DMS79 treated with DMSO at 0.1 percent for 48 hours (cell line): ENCODE measurements around the gene XCR1.
A peak's percentile ranks its signal among the peaks of the same experiment; 100 is the strongest.
"Not testable (repeated sequence)": the region's sequence is repeated elsewhere in the genome, so short reads cannot be mapped to it uniquely, and the experiment has no call there.

ENCODE experiments used
- DNase-seq: peaks from one replicate; lab custom pipeline; 2025; lab: John Stamatoyannopoulos, UW

XCR1 gene

DNA sequence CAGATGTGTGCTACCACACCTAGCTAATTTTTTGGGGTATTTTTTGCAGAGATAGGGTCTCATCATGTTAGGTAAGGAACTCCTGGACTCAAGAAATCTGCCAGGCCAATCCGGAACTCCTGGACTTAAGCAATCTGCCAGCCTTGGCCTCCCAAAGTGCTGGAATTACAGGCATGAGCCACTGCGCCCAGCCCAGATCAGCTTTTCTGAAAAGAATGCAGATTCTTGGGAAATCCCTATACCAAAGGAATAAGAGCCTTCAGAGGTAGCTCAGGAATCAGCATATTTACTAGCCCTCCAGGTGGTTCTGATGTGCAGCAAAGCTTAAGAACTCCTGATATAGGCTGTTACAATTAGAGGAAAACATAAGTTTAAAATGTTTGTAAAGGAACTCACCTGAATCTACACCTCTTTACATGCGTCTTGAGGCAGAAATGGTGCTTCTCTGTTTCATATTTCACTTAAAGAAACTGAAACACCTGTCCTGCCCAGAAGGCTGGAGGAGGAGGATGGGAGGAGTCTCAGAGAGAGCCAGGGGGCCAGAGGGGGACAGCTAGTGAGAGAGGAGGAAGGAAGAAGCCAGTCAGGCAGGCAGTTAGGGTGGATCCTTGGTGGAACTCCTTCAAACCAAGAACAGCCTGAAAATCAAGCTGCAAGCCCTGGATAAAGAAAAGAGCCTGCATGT, at the start of gene XCR1:
Gene XCR1, minus strand, starts transcription at position 463 of the 685 bp plus-strand sequence. CDS start 5,536 bp downstream, outside the sequence.
- no peak for DNase-seq

- DNase-seq: no peak
Measured at GRCh38 chr3:46076606-46077005, 49.3 kb upstream of the XCR1 start.

DNA sequence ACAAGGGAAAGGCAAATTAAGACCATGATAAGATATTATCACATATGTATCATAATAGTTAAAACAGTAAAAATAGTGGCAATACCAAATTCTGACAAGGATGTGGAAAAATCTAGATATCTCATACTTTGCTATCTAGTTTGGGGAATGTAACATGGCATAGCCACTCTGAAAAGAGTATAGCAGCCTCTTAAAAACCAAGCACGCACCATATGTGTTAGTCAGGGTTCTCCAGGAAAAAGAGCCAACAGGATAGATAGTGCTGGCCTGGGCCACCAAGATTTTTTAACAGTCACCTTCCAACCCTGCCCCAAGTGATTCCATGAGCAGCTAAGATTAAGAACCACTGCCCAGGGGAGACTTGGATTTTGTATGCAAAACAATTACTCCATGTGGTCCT, 48.5 kb upstream of the XCR1 start:
- DNase-seq: no peak

GRCh38 chr3:46071222-46071858, 44.1 kb upstream of the XCR1 start:
- DNase-seq: no peak

- DNase-seq: no peak
Measured at GRCh38 chr3:46070595-46071093, 43.4 kb upstream of the XCR1 start.

DNA sequence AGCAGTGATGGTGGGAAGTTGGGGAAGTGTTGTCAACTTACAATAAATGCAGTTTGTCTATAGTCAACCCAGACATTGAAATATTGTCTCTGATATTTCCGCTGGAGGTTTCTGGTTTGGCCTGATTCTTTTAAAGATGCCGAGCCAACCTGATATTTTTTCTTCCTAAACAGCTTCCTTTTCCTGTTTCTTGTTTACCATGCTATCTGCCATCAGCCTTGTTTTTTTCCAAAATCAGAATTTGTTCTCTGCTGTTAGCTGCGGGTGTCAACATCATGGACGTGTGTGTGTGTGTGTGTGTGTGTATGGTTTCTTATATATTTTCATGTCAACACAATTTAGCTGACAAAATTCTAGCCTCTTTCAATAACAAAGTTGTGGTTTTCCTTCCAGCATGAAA, 41.2 kb upstream of the XCR1 start:
- DNase-seq: no peak

DNA sequence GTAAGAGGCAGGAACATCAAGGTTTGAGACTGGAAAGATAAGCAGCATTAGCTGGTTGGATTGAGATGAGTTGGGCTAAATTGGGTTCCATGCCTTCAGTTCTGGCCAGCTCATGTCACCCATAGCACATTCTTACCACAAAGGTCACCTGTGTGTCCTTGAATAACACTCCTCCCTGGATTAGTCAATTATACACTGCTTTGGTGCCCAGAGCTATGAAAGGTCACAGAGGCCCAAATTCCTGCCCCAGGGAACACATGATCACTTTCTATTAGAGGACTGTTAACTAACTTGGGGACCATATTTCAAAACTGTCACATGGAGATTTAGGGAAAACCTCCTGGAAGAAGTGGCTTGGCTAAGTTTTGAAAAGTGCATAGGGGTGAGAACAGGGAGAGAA, 40.1 kb upstream of the XCR1 start:
- DNase-seq: no peak

DNA sequence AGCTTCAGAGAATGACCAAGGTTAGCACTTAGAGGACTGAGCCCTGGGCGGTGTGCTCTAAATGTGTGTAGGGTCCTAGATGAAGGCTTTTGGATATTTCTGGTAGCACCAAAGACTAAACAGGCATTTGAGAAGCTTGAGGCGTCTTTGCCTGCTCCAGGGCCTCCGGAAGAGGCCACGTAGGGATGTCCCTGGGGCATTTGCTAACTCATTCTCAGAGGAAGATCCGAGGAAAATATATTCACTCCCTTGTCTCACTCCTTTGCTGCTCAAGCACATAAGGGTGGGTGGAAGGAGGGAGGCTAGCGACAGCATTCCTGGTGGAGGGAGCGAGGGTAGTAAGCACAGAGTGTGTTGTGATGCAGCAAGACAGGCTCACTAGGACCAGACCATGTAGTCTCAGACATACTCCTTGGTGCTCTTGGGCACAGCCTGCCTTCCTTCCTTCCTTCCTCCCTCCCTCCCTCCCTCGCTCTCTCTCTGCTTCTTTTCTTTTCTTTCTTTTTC, 38.5 kb upstream of the XCR1 start:
- DNase-seq: no peak

- peak; percentile 78 for DNase-seq
Measured at GRCh38 chr3:46065294-46065705, 38.0 kb upstream of the XCR1 start.

DNA sequence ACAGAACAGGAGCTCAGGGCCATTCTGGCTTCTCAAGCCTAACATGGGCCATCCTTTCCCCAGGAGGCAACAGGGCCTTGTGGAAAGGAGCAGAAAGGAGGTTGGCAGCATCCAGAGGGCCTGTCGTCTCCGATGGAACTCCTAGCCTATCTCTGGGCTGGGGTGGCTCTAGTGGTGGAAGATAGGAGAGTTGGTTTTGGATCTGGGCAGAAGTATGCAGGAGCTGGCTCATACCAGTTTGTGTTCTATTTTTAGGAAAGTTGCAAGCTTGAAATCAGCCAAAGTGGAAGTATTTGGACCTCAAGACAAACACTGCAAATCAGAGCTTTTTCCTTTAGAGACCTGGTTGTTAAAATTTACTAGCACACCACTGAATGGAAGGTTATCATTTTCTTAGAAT, 35.4 kb upstream of the XCR1 start:
- no peak for DNase-seq

DNA sequence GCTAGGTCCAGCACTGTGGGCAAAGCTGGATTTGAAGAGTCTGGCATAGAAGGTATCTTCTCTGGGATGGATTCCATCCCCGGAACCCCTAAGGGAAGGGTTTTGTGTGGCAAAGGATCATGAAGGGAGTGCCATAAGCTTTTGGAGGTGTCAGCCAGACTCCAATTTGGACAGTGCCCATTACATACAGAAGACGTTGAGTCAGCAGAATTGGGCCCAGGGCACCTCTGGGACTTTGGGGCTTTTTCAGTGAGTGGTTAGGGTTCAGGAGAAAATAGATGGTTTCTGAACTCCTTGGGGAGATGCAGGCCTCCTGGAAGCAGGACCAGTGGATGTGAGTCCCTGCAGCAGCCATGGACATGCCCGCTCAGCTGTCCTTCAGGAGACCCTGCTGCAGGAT, 34.6 kb upstream of the XCR1 start:
- no peak for DNase-seq

GRCh38 chr3:46061108-46061720, 33.9 kb upstream of the XCR1 start:
- no peak for DNase-seq

DNA sequence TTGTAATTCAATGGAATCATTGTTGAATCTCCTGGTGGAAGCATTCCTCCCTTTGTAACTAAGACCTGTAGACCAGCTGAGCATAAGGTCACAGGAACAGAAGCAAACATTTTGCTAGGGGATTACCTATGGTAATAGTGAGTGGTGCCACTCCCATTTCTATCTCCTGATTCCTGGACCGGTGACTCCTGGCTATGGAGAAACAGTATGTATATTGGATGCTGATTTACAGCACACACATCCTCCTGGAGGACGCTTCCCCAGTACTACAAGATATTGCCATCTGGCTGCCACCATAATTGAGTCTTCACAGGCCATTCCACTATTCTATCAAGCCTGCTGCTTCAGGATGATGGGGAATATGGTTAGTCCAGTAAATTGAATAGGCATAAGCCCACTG, 33.3 kb upstream of the XCR1 start:
- DNase-seq: no peak

DNA sequence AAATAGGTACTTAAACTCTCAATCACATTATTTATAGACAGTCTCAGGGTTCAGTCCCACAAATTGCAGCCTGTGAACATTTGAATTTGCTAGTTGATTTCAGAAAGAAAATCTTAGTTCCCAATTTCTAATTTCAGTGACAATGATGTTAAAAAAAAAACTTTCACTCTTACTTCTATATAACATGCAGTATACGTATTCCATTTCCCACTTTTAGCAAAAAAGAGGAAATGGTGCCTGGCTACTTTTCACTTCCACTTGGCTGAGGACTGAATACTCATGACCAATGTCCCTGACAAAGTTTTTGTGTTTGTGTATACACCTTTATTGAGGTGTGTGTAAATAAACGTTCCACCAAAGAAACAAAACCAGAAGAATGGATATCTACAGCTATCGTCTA, 32.1 kb upstream of the XCR1 start:
- DNase-seq: no peak

DNA sequence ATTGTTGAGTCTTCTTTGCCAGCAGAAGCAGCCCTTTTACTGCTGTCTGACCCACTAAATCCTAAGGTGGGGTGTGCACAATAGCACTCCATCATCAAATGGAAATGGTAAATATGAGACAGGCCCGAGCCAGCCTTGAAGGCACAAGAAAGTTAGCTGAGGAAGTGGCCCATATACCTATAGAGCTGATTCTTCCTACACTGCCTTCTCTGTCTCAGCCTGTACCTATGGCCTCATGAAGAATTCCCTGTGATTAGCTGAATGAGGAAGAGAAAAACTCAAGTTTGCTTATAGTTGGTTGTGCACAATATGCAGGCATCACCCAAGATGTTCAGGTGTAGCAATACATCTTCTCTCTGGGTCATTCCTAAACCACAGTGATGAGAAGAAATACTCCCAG, 31.7 kb upstream of the XCR1 start:
- DNase-seq: no peak

DNA sequence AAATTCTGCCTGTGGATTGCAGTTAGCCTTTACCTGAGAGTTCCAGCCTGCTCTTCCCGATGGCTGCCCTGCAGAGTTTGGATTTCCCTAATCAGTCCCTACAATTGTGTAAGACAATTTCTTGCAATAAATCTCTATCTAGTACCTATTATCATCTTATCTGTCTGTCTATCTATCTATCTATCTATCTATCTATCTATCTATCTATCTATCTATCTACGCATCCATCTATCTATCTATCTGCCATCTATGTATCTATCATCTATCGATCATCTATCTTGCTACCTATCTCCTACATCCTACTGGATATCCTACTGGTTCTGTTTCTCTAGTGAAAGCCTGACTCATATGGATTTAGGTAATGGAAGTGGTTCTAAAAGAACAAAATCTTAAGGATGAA, 30.4 kb upstream of the XCR1 start:
- no peak for DNase-seq

- no peak for DNase-seq
Measured at GRCh38 chr3:46056686-46057085, 29.4 kb upstream of the XCR1 start.

DNA sequence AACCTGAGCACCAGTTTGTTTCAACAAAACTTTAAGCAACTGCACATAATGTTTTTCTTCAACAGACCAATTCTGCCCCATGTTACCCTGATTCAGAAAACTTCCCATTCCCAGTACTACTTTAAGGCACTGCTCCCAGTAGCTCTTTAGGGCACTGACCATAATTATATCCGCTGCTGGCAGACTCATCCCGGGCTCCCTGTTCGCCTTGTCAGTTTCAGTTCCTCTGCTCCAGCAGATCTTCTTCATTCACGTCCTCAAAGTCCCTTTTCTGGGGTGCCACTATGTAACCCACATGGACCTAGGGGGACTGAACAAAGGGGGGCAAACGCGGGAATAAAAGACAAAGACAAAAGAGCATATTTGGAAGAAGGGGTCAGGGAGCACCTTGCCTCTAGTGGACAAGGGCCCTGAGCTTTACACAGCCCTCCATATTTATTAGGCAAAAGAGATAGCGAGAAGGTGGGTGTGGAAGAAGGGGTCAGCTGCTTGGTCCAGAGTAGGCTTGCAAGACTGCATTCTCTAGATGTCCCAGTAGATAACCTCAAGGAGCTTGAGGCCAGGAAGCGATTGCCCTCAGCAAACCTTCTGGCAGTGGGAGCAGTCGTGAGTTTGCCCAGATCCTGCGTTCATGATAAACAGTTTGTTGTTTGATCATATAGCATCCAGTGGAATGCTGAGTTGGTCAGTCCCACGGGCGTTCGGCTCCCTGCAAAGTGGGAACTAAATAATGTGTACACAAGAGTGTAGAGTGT, 26.7 kb upstream of the XCR1 start:
- not testable (repeated sequence) for DNase-seq

GRCh38 chr3:46053265-46053664, 26.0 kb upstream of the XCR1 start:
- not testable (repeated sequence) for DNase-seq

DNA sequence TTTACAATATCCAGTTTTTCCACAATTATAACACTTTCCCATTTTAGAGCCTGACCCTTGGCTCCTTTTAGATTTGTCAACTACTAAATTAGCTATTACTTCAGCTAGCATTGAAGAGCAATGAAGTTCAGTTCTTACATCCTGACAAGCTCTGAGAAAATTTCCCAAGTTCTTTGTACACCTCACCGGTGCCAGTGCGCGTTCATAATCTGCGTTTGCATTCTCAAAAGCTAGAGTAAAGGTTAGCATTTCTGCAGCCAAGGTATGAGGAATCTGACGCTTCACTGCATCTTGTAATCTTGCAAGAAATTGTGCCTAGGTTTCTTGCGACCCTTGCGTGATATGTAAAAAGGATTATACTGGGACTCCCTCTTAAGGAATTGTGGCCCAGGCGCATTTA, 25.2 kb upstream of the XCR1 start:
- no peak for DNase-seq

DNA sequence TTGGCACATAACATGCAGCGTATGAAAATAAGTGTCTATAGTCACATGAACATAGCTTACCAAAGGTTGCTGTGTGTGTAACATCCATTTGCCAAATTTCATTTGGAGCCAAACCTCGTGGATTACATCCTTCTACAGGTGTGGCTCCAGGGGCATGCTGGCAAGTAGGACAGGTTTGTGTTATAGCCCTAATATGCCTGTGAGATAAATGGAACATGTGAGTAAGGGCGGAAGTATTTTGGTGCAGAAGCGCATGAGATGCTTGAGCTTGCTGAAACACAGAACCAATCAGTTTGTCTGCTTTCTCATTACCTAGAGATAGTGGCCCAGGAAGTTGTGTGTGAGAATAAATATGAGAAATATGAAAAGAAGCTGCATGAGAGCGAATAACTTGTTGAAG, 21.8 kb upstream of the XCR1 start:
- DNase-seq: no peak

- DNase-seq: not testable (repeated sequence)
Measured at GRCh38 chr3:46046231-46046630, 18.9 kb upstream of the XCR1 start.
